OCI-LY1 (cell line): Measurements from ENCODE around the gene SF3A1.

Experiments used
- H2AFZ ChIP-seq: fragments of 200-600 bp; sonication (generic), shearing (Covaris generic); 2 replicates; pipeline ENCODE4 v1.6.0; 2014; ENCODE audit warnings: antibody characterized with exemption, mild to moderate bottlenecking, low read length
- H3F3A ChIP-seq: fragments of 200-600 bp; sonication (generic), shearing (Covaris generic); 2 replicates; pipeline ENCODE4 v1.6.0; 2014; ENCODE audit warnings: mild to moderate bottlenecking, antibody characterized with exemption, low read length, moderate library complexity; ENCODE audit not compliant: insufficient read depth
- H3K27ac ChIP-seq: fragments of 200-600 bp; sonication (generic); 2 replicates; pipeline ENCODE4 v1.5.1; 2014; ENCODE audit warnings: low read length, mixed run types, mild to moderate bottlenecking, low read depth; ENCODE audit not compliant: poor library complexity, severe bottlenecking
- H3K27me3 ChIP-seq: fragments of 200-600 bp; sonication (generic); 2 replicates; pipeline ENCODE4 v1.6.0; 2014; ENCODE audit warnings: antibody characterized with exemption, mild to moderate bottlenecking, low read length, moderate library complexity; ENCODE audit not compliant: insufficient read depth
- H3K36me3 ChIP-seq: fragments of 200-600 bp; sonication (generic); 2 replicates; pipeline ENCODE4 v1.6.1; 2014; ENCODE audit warnings: mild to moderate bottlenecking, antibody characterized with exemption, low read length, moderate library complexity, mixed read lengths; ENCODE audit not compliant: insufficient read depth
- H3K4me1 ChIP-seq: fragments of 200-600 bp; sonication (generic); 2 replicates; pipeline ENCODE4 v1.5.1; 2014; ENCODE audit warnings: mild to moderate bottlenecking, low read length, moderate library complexity; ENCODE audit not compliant: insufficient read depth, severe bottlenecking
- H3K4me2 ChIP-seq: fragments of 200-600 bp; sonication (generic), shearing (Covaris generic); 2 replicates; pipeline ENCODE4 v1.6.1; 2014; ENCODE audit warnings: low read length
- H3K4me3 ChIP-seq: fragments of 200-600 bp; sonication (generic); 2 replicates; pipeline ENCODE4 v1.5.1; 2014; ENCODE audit warnings: low read length, low read depth, mild to moderate bottlenecking, mixed read lengths; ENCODE audit not compliant: poor library complexity, severe bottlenecking
- H3K79me2 ChIP-seq: fragments of 200-600 bp; shearing (Covaris generic); 2 replicates; pipeline ENCODE4 v1.6.1; 2016; ENCODE audit warnings: mixed run types, low read length, mixed read lengths; ENCODE audit not compliant: insufficient read depth
- H3K9ac ChIP-seq: fragments of 200-600 bp; sonication (generic), shearing (Covaris generic); 2 replicates; pipeline ENCODE4 v1.6.1; 2014; ENCODE audit warnings: mild to moderate bottlenecking, low read length, mixed read lengths
- H3K9me2 ChIP-seq: fragments of 200-600 bp; sonication (generic), shearing (Covaris generic); 2 replicates; pipeline ENCODE4 v1.6.1; 2014; ENCODE audit warnings: low read depth, mild to moderate bottlenecking, low read length, mixed read lengths
- H3K9me3 ChIP-seq: fragments of 200-600 bp; shearing (Covaris generic); 2 replicates; pipeline ENCODE4 v1.6.1; 2014; ENCODE audit warnings: low read length, mixed read lengths
- H4K20me1 ChIP-seq: fragments of 200-600 bp; sonication (generic), shearing (Covaris generic); 2 replicates; pipeline ENCODE4 v1.6.0; 2016; ENCODE audit warnings: mild to moderate bottlenecking, low read length; ENCODE audit not compliant: insufficient read depth
- EZH2 ChIP-seq: fragments of 200-600 bp; sonication (generic), shearing (Covaris generic); IDR thresholded peaks from 2 replicates; pipeline ENCODE4 v1.8.0; 2017; ENCODE audit warnings: borderline replicate concordance, mixed run types, mild to moderate bottlenecking, antibody characterized with exemption, low read length, moderate library complexity, mixed read lengths
- TF ChIP-seq, protein P1 (sequence below): fragments of 200-600 bp; sonication (generic), shearing (Covaris generic); IDR thresholded peaks from 2 replicates; pipeline ENCODE4 v1.5.1; 2017; ENCODE audit warnings: mild to moderate bottlenecking, antibody characterized with exemption, low read length, moderate library complexity, mixed read lengths

SF3A1 gene

GRCh38 chr22:30334646-30335045 is 22.0 kb downstream of the SF3A1 start:
- no peak for TF ChIP-seq EZH2
- TF ChIP-seq, protein P1, sequence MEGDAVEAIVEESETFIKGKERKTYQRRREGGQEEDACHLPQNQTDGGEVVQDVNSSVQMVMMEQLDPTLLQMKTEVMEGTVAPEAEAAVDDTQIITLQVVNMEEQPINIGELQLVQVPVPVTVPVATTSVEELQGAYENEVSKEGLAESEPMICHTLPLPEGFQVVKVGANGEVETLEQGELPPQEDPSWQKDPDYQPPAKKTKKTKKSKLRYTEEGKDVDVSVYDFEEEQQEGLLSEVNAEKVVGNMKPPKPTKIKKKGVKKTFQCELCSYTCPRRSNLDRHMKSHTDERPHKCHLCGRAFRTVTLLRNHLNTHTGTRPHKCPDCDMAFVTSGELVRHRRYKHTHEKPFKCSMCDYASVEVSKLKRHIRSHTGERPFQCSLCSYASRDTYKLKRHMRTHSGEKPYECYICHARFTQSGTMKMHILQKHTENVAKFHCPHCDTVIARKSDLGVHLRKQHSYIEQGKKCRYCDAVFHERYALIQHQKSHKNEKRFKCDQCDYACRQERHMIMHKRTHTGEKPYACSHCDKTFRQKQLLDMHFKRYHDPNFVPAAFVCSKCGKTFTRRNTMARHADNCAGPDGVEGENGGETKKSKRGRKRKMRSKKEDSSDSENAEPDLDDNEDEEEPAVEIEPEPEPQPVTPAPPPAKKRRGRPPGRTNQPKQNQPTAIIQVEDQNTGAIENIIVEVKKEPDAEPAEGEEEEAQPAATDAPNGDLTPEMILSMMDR: no peak
- Histone ChIP-seq H3K27me3 (no peaks in the 10 kb centered on the region), H3F3A (no peaks in the 10 kb centered on the region), H3K4me3 (no peak overlapping the region), H3K4me1 (no peaks in the 10 kb centered on the region), H2AFZ (no peak overlapping the region), H4K20me1 (no peaks in the 10 kb centered on the region), H3K79me2 (no peaks in the 10 kb centered on the region), H3K9me2 (no peaks in the 10 kb centered on the region), H3K27ac (no peak overlapping the region), H3K36me3 (peaks cover 88% of the 10 kb centered on the region), H3K9me3 (no peaks in the 10 kb centered on the region), H3K4me2 (no peak overlapping the region), H3K9ac (no peak overlapping the region)

- no peaks in the 10 kb centered on the region for H3K27me3 ChIP-seq
- H3K9me2 ChIP-seq: no peaks in the 10 kb centered on the region
- H3K4me2 ChIP-seq: no peak overlapping the region
- H3K79me2 ChIP-seq: no peaks in the 10 kb centered on the region
- H3K4me1 ChIP-seq: no peaks in the 10 kb centered on the region
- no peaks in the 10 kb centered on the region for H3F3A ChIP-seq
- no peaks in the 10 kb centered on the region for H4K20me1 ChIP-seq
- H2AFZ ChIP-seq: no peak overlapping the region
- TF ChIP-seq, protein P1: no peak
- no peak for TF ChIP-seq EZH2
- H3K9ac ChIP-seq: no peak overlapping the region
- H3K9me3 ChIP-seq: no peaks in the 10 kb centered on the region
- H3K27ac ChIP-seq: no peak overlapping the region
- no peak overlapping the region for H3K4me3 ChIP-seq
- peaks cover 82% of the 10 kb centered on the region for H3K36me3 ChIP-seq
Measured at GRCh38 chr22:30333707-30334087, 23.0 kb downstream of the SF3A1 start.

DNA sequence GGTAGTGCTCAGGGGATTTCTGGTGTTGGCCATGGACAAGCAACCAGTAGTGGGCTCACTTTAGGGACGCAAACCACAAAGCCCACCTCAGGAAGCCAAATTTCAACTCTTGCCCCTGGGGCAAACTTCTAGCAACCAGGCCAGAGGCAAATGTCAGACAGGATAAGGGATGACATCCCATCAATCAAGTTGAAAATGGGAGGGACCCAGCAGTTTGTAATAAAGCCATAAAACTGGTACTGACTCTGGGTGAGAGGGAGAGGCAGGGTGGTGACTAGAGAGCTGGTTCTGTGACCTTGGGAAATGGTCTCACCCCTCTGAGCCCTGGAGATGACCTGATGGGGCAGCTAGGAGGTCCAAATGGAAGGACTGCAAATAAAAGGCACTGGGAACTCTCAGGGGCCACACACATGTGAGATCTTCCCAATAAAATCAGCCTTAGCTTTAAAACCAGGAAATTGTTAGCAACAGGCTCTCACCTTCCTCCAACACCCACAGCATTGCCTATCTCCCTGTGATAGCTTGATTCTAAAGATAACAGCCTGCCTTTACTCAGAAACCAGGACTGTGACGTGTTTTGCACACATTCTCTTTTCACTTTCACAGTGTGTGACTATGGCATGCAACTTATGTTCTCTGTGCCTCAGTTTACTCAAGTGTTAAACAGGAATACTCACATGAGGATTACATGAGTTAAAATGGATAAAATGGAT is 23.5 kb downstream of the SF3A1 start:
- Histone ChIP-seq H3K79me2 (no peaks in the 10 kb centered on the region), H3K4me3 (no peak overlapping the region), H3F3A (no peaks in the 10 kb centered on the region), H3K4me2 (no peak overlapping the region), H3K9me2 (no peaks in the 10 kb centered on the region), H3K9ac (no peak overlapping the region), H3K27me3 (no peaks in the 10 kb centered on the region), H4K20me1 (no peaks in the 10 kb centered on the region), H3K27ac (no peak overlapping the region), H2AFZ (no peak overlapping the region), H3K36me3 (peaks cover 82% of the 10 kb centered on the region), H3K4me1 (peaks cover under 1% of the 10 kb centered on the region), H3K9me3 (no peaks in the 10 kb centered on the region)
- TF ChIP-seq, protein P1: no peak
